Common myeloid progenitor, CD34-positive (primary cell): Measurements from ENCODE around the gene MLF1.

ENCODE experiments used
- CTCF ChIA-PET: fragments of 350-600 bp; sonication (Branson Sonifier 250); formaldehyde crosslinking; loops from one replicate; lab custom pipeline; 2021; ENCODE audit warnings: antibody characterized with exemption; lab: Charles Lee
- POLR2A ChIA-PET: fragments of 350-600 bp; sonication (Branson Sonifier 250); formaldehyde crosslinking; loops from one replicate; lab custom pipeline; 2021; ENCODE audit warnings: antibody characterized with exemption; lab: Charles Lee
- DNase-seq, 3 donors: peaks; one replicate each; pipeline versions ENCODE4 v3.0.0 to v3.0.0-alpha.2; 2013
- H3K27ac ChIP-seq, 2 experiments: 1 replicate in 1 of 2; 2 replicates in 1 of 2; pipeline ENCODE4 v1.7.0; 2013; ENCODE audit warnings: inconsistent platforms in 2 of 2, low read length in 2 of 2, mild to moderate bottlenecking in 2 of 2, low read depth in 1 of 2, moderate library complexity in 1 of 2; ENCODE audit not compliant: severe bottlenecking in 2 of 2, insufficient read depth in 1 of 2, poor library complexity in 1 of 2
- H3K27me3 ChIP-seq, 5 experiments: replicated peaks in 2 of 5; 1 replicate in 3 of 5; 2 replicates in 2 of 5; pipeline versions ENCODE4 v1.6.1 to v1.7.0; 2013; ENCODE audit warnings: low read length in 4 of 5, mild to moderate bottlenecking in 2 of 5, moderate library complexity in 2 of 5, inconsistent platforms in 1 of 5; ENCODE audit not compliant: insufficient read depth in 5 of 5, control insufficient read depth in 4 of 5
- H3K36me3 ChIP-seq, 4 experiments: 1 replicate in 2 of 4; 2 replicates in 2 of 4; pipeline versions ENCODE4 v1.6.1 to v1.7.0; 2013; ENCODE audit warnings: low read length in 3 of 4, control low read depth in 1 of 4, mild to moderate bottlenecking in 1 of 4; ENCODE audit not compliant: control insufficient read depth in 4 of 4, insufficient read depth in 4 of 4
- H3K4me1 ChIP-seq, 4 experiments: 1 replicate in 3 of 4; 2 replicates in 1 of 4; pipeline versions ENCODE4 v1.6.1 to v1.7.1; 2013; ENCODE audit warnings: low read length in 3 of 4, mild to moderate bottlenecking in 3 of 4, control low read depth in 1 of 4, inconsistent platforms in 1 of 4, moderate library complexity in 1 of 4; ENCODE audit not compliant: control insufficient read depth in 4 of 4, insufficient read depth in 4 of 4; ENCODE audit errors: control extremely low read depth in 1 of 4
- H3K4me3 ChIP-seq, 7 experiments: 1 replicate in 4 of 7; 2 replicates in 3 of 7; pipeline versions ENCODE4 v1.5.1 to v1.7.0; 2013; ENCODE audit warnings: mild to moderate bottlenecking in 7 of 7, low read length in 6 of 7, moderate library complexity in 6 of 7, inconsistent platforms in 2 of 7, low read depth in 2 of 7, control low read depth in 1 of 7; ENCODE audit not compliant: insufficient read depth in 4 of 7, control insufficient read depth in 1 of 7; ENCODE audit errors: extremely low read depth in 1 of 7
- H3K9me3 ChIP-seq, 5 experiments: 1 replicate in 4 of 5; 2 replicates in 1 of 5; pipeline versions ENCODE4 v1.6.1 to v1.7.1; 2013; ENCODE audit warnings: low read length in 4 of 5, mild to moderate bottlenecking in 2 of 5, inconsistent platforms in 1 of 5, low read depth in 1 of 5, moderate library complexity in 1 of 5; ENCODE audit not compliant: control insufficient read depth in 4 of 5, insufficient read depth in 2 of 5; ENCODE audit errors: control extremely low read depth in 1 of 5
- WGBS: methylation state at CpG from one replicate; pipeline ENCODE4 v1.1.5; 2013; ENCODE audit not compliant: insufficient coverage; 5-methylcytosine and 5-hydroxymethylcytosine counted together

MLF1 gene

GRCh38 chr3:158573714-158574113 is 2.7 kb downstream of the MLF1 start:
- DNase-seq = no peak
- POLR2A ChIA-PET = no interaction called here
- no peak overlapping the region for H3K27ac ChIP-seq
- peaks cover 0 to 8% (median 2%) of the 10 kb centered on the region in 5 experiments for H3K27me3 ChIP-seq
- H3K4me3 ChIP-seq = no peak overlapping the region
- 100% methylated on average over 3 of the region's 7 CpGs for WGBS
- no peaks in the 10 kb centered on the region for H3K36me3 ChIP-seq
- peaks cover 0 to 5% (median 0%) of the 10 kb centered on the region in 5 experiments for H3K9me3 ChIP-seq
- peaks cover 0 to 12% (median 9%) of the 10 kb centered on the region in 4 experiments for H3K4me1 ChIP-seq
- CTCF ChIA-PET = no interaction called here

DNA sequence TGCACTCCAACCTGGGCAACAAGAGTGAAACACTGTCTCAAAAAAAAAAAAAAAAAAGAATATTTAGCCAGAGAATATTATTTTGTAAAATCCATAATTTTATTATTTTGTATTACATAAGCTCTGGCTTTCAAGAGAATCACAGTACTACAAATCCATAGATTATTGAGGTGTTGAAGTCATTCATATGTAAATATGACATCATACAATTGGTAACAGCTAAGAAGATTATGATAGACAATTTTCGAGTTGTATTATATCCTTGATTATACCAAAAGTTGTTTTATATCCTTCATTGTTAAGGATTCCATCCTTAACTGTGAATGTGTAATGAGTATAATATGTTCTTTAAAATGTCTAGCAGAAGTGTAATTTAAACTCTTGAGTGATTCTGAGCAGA is 3.7 kb downstream of the MLF1 start:
- Histone ChIP-seq H3K36me3 (no peaks in the 10 kb centered on the region), H3K27me3 (peaks cover 0 to 8% (median 2%) of the 10 kb centered on the region in 5 experiments), H3K27ac (no peak overlapping the region), H3K4me3 (no peak overlapping the region), H3K4me1 (peaks cover 0 to 12% (median 9%) of the 10 kb centered on the region in 4 experiments), H3K9me3 (peaks cover 0 to 5% (median 0%) of the 10 kb centered on the region in 5 experiments)
- ChIA-PET POLR2A (no interaction called here), CTCF (no interaction called here)
- no CpG with 5 or more reads among the region's 1 CpG for WGBS
- no peak for DNase-seq

DNA sequence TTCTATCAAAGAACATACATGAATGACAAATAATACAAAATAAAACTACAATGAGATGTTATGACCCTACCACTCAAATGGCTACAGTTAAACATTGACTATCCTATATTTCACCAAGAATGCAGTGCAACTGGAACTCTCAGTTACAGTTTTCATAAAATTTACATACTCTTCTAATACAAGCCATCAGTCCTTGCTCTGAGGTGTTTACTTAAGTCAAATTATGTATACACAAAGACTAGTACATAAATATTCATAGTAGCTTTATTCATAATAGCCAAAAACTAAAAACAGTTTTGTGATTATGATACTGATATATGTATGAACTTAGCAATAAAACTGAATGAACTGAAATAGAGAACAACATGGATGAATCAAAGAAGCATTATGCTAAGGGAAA is 19.2 kb downstream of the MLF1 start:
- ChIA-PET POLR2A (no interaction called here), CTCF (no interaction called here)
- H3K27ac ChIP-seq = no peak overlapping the region
- no peaks in the 10 kb centered on the region for H3K27me3 ChIP-seq
- no peak overlapping the region for H3K4me3 ChIP-seq
- no peak for DNase-seq
- no peaks in the 10 kb centered on the region for H3K4me1 ChIP-seq
- H3K36me3 ChIP-seq = no peaks in the 10 kb centered on the region
- H3K9me3 ChIP-seq = no peaks in the 10 kb centered on the region

GRCh38 chr3:158600787-158601186 is 29.8 kb downstream of the MLF1 start:
- Histone ChIP-seq H3K27me3 (no peaks in the 10 kb centered on the region), H3K4me3 (no peak overlapping the region), H3K36me3 (no peaks in the 10 kb centered on the region), H3K9me3 (no peaks in the 10 kb centered on the region), H3K4me1 (no peaks in the 10 kb centered on the region), H3K27ac (no peak overlapping the region)
- 100% methylated on average over 2 of the region's 2 CpGs for WGBS
- DNase-seq = no peak
- ChIA-PET POLR2A (no interaction called here), CTCF (no interaction called here)

DNA sequence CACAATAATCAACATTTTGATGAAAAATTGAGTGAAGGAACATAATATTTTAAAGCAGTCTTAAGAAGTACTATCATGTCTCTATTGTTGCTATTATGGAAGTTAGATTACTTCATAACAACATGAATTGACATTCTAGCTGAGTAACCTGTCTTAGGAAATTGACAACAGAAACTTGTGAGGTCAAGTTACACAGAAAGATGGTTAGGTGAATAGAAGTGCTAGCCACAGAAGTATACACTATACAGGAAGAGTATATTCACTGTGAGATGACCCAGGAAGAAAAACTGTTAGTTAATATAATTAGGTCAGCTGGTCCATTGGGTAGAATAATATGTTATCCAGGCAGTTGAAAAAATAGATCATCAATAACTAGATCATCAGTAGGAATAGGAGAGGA is 31.2 kb downstream of the MLF1 start:
- Histone ChIP-seq H3K4me1 (no peaks in the 10 kb centered on the region), H3K4me3 (no peak overlapping the region), H3K9me3 (no peaks in the 10 kb centered on the region), H3K27me3 (no peaks in the 10 kb centered on the region), H3K27ac (no peak overlapping the region), H3K36me3 (no peaks in the 10 kb centered on the region)
- no peak for DNase-seq
- POLR2A ChIA-PET = no interaction called here
- CTCF ChIA-PET = no interaction called here

DNA sequence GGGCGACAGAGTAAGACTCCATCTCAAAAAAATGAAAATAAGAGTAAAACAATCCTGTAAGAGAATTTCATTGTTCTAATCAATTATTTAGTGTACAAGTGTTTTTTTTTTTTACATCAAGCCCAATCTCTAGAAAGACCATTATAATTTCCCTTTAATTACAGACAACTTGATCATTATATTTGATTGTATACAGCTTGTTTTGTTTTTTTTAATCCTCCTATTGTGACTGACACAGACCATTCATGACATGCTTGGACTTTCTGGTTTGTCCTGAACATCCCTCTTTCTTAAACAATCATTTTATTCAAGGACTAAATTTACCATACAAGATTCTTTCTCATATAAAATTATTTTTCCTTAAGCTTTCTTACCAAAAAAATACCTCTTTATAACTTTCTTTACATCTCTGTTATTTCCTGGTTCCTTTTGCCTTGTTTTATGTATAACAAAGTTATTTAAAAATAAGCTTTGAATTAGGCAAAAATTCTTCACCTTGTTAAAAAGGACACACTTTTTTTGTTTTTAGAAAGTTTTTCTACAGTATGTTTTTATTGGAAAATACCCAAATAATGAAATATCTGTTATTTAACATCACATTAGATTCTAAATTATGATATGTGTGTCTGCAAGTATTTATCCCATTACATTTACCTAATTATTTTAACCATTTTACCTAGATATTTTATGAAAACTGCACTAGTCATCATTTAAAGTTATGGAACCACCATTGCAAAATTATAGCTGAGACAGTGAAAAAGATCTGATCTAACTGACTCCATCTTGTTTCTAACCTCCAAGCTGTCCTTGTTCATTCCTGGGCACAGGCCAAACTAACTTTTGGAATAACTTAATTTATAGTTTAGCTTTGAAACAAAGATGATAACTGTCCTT is 47.2 kb downstream of the MLF1 start:
- POLR2A ChIA-PET = no interaction called here
- H3K4me1 ChIP-seq = no peaks in the 10 kb centered on the region
- no peak for DNase-seq
- WGBS = no CpG with 5 or more reads among the region's 1 CpG
- no peak overlapping the region for H3K4me3 ChIP-seq
- H3K27me3 ChIP-seq = no peaks in the 10 kb centered on the region
- no peaks in the 10 kb centered on the region for H3K36me3 ChIP-seq
- CTCF ChIA-PET = no interaction called here
- no peak overlapping the region for H3K27ac ChIP-seq
- peaks cover 0 to 14% (median 10%) of the 10 kb centered on the region in 5 experiments for H3K9me3 ChIP-seq

DNA sequence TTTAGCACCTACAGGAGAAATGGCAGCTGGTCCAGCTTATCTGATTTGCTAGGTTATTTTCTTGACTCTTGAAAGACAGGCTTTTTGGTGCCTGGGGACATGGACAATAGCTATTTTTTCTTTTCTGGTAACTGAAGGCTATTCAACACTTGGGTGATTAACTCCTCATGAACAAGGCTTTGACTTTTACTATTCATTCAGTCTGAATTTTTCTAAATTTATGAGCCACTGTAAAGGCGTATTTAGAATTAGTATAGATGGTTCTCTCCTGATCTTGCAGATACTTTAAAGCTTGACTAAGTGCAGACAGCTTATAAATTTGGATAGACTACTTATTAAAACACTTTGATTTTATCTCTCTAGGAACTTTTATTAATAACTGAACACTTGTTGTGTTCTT is 54.9 kb downstream of the MLF1 start:
- ChIA-PET POLR2A (no interaction called here), CTCF (no interaction called here)

More for the DNA sequence above, 54.9 kb downstream of the MLF1 start:
- H3K4me1 ChIP-seq = no peaks in the 10 kb centered on the region
- H3K9me3 ChIP-seq = peaks cover 0 to 7% (median 4%) of the 10 kb centered on the region in 5 experiments
- H3K27me3 ChIP-seq = peaks cover 0 to 2% (median 0%) of the 10 kb centered on the region in 5 experiments
- no peak for DNase-seq
- H3K27ac ChIP-seq = no peak overlapping the region
- WGBS = no CpG with 5 or more reads among the region's 1 CpG
- H3K4me3 ChIP-seq = no peak overlapping the region
- H3K36me3 ChIP-seq = no peaks in the 10 kb centered on the region
